Measurements from ENCODE around the gene IFT81. TPM values are rescaled to one million over a fixed set of nuclear protein-coding genes. Genes with fewer than 3 reads are reported as not detected.

The IFT81 gene
- total RNA-seq, 1 donor from 2014 or later: 33.8 TPM

DNA sequence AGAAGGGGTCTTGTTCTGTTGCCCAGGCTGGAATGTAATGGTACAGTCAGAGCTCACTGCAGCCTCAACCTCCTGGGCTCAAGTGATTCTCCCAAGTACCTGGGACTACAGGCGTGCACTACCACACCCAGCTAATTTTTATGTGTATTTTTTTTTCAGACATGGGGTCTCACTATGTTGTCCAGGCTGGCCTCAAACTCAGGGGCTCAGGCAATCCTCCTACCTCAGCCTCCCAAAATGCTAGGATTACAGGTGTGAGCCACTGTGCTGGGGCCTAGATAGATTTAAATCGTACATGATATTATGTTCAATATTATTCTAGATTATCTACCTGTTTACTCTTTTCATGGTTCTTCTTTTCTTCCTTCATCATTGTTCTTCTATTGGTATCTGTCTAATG lies 61.5 kb downstream of the IFT81 start:
- DNase-seq (ENCODE audit: extremely low spot score, unreplicated experiment): no peak
- H3K36me3 Mint-ChIP-seq: peaks cover 64% of the 10 kb centered on the region
- H3K4me3 Mint-ChIP-seq: no peak overlapping the region
- TF ChIP-seq, protein P1, sequence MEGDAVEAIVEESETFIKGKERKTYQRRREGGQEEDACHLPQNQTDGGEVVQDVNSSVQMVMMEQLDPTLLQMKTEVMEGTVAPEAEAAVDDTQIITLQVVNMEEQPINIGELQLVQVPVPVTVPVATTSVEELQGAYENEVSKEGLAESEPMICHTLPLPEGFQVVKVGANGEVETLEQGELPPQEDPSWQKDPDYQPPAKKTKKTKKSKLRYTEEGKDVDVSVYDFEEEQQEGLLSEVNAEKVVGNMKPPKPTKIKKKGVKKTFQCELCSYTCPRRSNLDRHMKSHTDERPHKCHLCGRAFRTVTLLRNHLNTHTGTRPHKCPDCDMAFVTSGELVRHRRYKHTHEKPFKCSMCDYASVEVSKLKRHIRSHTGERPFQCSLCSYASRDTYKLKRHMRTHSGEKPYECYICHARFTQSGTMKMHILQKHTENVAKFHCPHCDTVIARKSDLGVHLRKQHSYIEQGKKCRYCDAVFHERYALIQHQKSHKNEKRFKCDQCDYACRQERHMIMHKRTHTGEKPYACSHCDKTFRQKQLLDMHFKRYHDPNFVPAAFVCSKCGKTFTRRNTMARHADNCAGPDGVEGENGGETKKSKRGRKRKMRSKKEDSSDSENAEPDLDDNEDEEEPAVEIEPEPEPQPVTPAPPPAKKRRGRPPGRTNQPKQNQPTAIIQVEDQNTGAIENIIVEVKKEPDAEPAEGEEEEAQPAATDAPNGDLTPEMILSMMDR (conservative IDR thresholded peaks at IDR 0.05): no peak
- H3K27ac Mint-ChIP-seq: no peak overlapping the region
- H3K4me1 Mint-ChIP-seq (ENCODE audit: unreplicated experiment): no peaks in the 10 kb centered on the region
- peaks cover 5% of the 10 kb centered on the region for H3K9me3 Mint-ChIP-seq
- no peaks in the 10 kb centered on the region for H3K27me3 Mint-ChIP-seq

DNA sequence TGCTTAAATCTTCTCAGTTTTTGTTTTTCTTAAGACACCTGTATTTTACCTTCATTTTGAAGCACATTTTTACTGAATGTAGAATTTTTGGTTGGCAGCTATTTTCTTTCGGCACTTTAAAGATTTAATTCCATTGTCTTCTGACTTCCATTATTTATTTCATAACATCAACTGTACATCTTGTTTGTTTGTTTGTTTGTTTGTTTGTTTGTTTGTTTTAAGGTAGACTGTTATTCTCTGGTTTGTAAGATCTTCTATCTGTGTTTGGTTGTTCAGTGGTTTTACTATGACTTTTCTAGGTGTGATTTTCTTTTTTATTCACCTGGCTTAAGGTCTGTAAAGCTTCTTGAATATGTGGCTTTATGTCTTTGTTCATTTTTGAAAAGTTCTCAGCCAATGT lies 61.9 kb downstream of the IFT81 start:
- H3K36me3 Mint-ChIP-seq: peaks cover 67% of the 10 kb centered on the region
- H3K4me3 Mint-ChIP-seq: no peak overlapping the region
- H3K9me3 Mint-ChIP-seq: peaks cover 5% of the 10 kb centered on the region
- H3K27ac Mint-ChIP-seq: no peak overlapping the region
- no peaks in the 10 kb centered on the region for H3K27me3 Mint-ChIP-seq
- TF ChIP-seq, protein P1 (conservative IDR thresholded peaks at IDR 0.05): no peak
- H3K4me1 Mint-ChIP-seq (ENCODE audit: unreplicated experiment): no peaks in the 10 kb centered on the region
- no peak for DNase-seq (ENCODE audit: extremely low spot score, unreplicated experiment)

DNA sequence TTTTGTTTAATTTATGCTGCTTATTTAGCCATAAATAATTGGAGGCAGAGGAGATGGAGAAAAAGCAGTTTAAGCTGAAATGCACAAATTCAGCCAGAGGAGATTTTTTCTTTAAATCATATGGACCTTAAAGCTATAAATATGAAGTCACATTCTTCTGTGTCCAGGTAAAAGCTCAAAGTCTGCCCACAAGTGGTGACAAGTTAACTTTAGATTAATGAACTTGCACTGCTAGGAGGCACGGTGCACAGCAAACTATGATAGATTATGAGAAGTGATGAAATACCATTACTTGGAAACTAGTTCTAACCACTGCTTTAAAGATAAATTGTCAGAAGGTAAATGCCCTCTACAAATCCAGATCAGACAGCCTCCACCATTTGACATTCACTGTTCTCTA lies 69.0 kb downstream of the IFT81 start:
- Mint-ChIP-seq H3K27ac (no peak overlapping the region), H3K9me3 (no peaks in the 10 kb centered on the region), H3K4me1 (ENCODE audit: unreplicated experiment) (peaks cover 8% of the 10 kb centered on the region), H3K36me3 (peaks cover 56% of the 10 kb centered on the region), H3K27me3 (no peaks in the 10 kb centered on the region), H3K4me3 (no peak overlapping the region)
- DNase-seq (ENCODE audit: extremely low spot score, unreplicated experiment): no peak
- TF ChIP-seq, protein P1 (conservative IDR thresholded peaks at IDR 0.05): no peak

DNA sequence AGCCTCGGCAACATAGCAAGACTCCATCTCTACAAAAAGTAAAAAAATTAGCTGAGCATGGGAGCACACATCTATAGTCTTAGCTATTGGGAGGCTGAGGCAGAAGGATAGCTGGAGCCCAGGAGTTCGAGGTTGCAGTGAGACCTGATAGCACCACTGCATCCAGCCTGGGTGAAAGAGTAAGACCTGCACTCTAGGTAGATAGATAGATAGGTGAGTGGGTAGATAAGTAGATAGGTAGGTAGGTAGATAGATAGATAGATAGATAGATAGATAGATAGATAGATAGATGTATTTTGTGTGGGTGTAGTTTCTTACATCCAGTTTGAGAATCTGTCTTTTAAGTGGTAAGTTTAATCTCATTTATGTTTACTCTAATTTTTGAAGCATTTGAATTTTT lies 72.8 kb downstream of the IFT81 start:
- no peak overlapping the region for H3K27ac Mint-ChIP-seq
- no peak for DNase-seq (ENCODE audit: extremely low spot score, unreplicated experiment)
- no peaks in the 10 kb centered on the region for H3K27me3 Mint-ChIP-seq
- no peak overlapping the region for H3K4me3 Mint-ChIP-seq
- H3K36me3 Mint-ChIP-seq: peaks cover 31% of the 10 kb centered on the region
- TF ChIP-seq, protein P1 (conservative IDR thresholded peaks at IDR 0.05): no peak
- peaks cover 20% of the 10 kb centered on the region for H3K4me1 Mint-ChIP-seq (ENCODE audit: unreplicated experiment)
- no peaks in the 10 kb centered on the region for H3K9me3 Mint-ChIP-seq

DNA sequence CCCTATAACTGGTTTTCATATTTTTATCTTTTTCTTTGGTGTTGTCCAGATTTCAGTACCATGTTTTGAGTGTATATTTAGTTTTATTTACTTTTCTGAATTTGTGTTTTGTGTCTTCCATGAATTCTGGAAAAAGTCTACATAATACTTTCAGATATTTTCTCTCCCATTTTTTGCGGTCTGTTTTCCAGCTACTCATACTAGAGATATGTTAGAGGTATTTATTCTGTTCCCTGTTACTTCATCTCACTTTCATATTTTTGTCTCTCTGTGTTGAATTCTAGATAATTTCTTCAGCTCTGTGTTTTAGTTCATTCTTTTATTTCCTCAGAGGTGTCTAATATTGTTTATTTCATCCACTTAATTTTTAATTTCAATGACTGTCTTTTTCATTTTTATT lies 74.2 kb downstream of the IFT81 start:
- Mint-ChIP-seq H3K9me3 (no peaks in the 10 kb centered on the region), H3K27me3 (no peaks in the 10 kb centered on the region), H3K4me3 (no peak overlapping the region), H3K27ac (no peak overlapping the region), H3K4me1 (ENCODE audit: unreplicated experiment) (peaks cover 22% of the 10 kb centered on the region), H3K36me3 (peaks cover 29% of the 10 kb centered on the region)
- TF ChIP-seq, protein P1 (conservative IDR thresholded peaks at IDR 0.05): no peak
- DNase-seq (ENCODE audit: extremely low spot score, unreplicated experiment): no peak

All from type B pancreatic cell (in vitro differentiated cells).